Measurements from ENCODE around the gene MAN2B2. TPM values are rescaled to one million over a fixed set of nuclear protein-coding genes. Genes with fewer than 3 reads are reported as not detected.
A peak's percentile ranks its signal among the peaks of the same experiment; 100 is the strongest.
"Not testable (repeated sequence)": the region's sequence is repeated elsewhere in the genome, so short reads cannot be mapped to it uniquely, and the experiment has no call there.

MAN2B2 gene
- total RNA-seq, 2 donors from 2014 or later, result 20.5 to 25.6 TPM

DNA sequence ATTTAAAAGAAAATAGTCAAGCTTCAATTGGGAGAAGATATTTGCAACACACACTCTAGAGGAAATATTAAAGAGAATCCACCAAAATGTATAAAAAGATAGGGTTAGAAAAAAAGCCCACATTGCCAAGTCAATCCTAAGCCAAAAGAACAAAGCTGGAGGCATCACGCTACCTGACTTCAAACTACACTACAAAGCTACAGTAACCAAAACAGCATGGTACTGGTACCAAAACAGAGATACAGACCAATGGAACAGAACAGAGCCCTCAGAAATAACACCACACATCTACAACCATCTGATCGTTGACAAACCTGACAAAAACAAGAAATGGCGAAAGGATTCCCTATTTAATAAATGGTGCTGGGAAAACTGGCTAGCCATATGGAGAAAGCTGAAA lies 79.2 kb downstream of the MAN2B2 start:
- intact Hi-C loops (cut with DNase I); DNase-seq; ATAC-seq: not testable (repeated sequence)

DNA sequence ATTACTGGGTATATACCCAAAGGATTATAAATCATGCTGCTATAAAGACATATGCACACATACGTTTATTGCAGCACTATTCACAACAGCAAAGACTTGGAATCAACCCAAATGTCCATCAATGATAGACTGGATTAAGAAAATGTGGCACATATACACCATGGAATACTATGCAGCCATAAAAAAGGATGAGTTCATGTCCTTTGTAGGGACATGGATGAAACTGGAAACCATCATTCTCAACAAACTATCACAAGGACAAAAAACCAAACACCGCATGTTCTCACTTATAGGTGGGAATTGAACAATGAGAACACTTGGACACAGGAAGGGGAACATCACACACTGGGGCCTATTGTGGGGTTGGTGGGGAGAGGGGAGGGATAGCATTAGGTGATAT lies 80.3 kb downstream of the MAN2B2 start:
- ATAC-seq; DNase-seq; intact Hi-C loops (cut with DNase I): not testable (repeated sequence)

DNA sequence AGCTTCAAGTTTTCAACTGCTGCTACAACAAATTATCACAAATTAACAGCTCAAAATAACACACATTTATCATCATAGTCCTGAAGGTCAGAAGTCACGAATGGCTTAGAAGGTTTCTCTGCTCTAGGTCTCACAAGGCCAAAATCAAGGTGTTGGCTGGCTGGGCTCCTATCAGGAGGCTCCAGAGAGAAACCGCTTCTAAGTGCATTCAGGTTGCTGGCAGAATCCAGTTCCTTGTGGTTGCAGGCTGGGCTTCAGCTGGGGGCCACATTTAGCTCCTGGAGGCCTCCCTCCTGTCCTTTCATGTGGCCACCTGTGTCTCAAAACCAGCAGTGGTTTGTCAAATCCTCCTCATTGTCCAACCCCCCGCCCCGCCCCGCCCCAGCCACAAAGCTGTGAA lies 80.9 kb downstream of the MAN2B2 start:
- ATAC-seq, result no peak
- intact Hi-C loops (cut with DNase I), result no loop called here
- DNase-seq, result no peak

DNA sequence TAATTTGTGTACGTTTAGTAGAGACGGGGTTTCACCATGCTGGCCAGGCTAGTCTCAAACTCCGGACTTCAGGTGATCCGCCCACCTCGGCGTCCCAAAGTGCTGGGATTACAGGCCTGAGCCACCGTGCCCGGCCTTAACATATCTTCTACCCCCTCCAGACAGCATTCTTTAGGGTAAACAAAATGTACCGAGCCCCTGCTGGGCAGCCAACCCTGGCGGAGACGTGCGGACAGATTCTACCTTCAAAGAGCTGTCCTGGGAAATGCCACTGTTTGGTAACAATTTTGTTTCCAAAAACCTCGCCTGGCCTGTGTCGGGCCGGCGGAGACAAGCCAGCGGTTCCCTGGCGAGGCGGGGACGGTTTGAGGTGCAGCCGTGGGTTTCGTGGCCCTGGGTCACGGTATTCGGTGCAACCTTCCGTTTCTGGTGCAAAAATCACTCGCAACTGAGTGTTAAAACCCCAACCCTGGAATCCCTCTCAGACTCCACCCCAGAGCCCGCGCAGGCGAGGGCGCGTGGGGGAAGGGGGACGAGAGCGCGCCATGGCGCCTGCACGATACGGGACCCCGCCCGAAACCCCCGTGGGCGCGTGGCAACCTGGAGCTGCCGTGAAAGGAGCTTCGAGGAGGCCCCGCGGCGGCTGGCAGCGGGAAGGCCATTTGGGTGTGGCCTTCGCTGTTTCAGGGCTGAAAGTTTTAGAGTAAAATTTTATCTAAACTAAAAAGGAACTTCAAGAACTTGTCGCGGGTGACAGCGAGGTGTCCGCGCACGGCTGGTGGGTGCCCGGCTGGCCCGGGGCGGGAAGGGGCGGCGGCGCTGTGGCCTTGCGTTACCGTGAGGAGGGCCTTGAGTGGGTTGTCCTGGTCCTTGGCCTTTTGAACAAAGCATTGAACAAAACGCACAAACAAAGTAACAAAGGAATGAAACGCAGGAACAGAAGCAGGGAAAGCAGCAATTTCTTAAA lies 82.5 kb downstream of the MAN2B2 start:
- DNase-seq (no peak), ATAC-seq (no peak)
- intact Hi-C loops (cut with DNase I), result no loop called here

DNA sequence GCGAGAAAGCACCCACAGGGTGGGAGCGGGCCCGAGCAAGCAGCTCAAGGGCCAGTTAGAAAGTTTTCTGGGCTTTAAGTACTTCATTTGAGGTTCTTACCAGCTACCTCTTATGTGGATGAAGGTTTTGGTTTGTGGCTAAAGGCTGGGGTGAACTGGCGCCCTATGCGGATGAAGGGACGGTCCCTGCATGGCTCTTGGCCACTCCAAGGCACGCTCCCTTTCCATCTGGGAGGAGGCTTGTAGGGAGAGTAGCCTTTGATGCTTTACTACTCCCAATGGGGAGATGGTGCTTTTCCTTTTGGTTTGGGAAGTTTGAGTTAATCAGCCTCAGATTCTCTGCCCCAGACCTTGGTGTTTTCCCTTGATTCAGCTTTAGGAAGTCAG lies 83.2 kb downstream of the MAN2B2 start:
- intact Hi-C loops (cut with DNase I), result no loop called here
- ATAC-seq, result peak in 1 of 2 donors; percentile 4

DNA sequence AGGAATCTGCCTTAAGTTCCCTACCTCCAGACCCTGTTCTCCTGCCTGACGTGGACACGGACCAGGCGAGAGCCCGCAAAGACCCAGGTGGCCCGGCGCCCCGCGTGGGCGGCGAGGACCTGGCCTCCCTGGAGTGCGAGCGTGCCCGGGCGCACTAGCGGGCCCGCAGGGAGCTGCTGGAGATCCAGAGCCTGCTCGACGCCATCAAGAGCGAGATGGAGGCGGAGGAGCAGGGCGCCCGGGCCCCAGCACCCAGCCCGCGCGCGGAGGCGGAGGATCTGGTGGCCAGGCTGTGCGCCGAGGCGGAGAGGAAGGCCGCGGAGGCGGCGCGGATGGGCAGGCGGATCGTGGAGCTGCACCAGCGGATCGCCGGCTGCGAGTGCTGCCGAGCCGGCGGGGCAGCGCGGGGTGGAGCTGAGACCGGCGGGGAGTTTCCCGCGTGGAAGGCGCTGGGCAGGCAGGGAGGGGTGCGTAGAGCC lies 83.6 kb downstream of the MAN2B2 start:
- intact Hi-C loops (cut with DNase I), result no loop called here
- peak; percentile 54 for DNase-seq
- ATAC-seq, result peak; percentile 80 to 83

More for the DNA sequence above, 83.2 kb downstream of the MAN2B2 start:
- DNase-seq, result no peak

DNA sequence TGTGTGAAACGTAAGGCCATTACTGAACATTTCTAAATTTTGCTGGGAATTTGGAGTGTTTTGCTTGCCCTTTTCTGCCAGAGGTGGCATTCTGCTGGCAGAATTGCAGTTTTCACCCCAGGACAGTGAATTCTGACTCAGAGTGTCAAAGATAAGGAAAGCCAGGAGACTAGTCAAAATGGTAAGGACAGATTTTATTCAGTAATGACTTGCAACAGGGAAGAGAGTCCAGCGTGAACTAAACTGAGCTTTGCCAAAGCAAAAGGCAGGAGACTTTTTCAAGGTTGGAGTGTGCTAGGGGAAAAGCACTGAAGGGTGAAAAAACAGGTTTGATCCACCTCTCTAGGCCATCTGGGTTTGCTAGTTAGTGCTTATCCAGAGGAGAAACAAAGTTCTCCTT lies 84.9 kb downstream of the MAN2B2 start:
- DNase-seq (no peak), ATAC-seq (no peak)
- intact Hi-C loops (cut with DNase I), result no loop called here

DNA sequence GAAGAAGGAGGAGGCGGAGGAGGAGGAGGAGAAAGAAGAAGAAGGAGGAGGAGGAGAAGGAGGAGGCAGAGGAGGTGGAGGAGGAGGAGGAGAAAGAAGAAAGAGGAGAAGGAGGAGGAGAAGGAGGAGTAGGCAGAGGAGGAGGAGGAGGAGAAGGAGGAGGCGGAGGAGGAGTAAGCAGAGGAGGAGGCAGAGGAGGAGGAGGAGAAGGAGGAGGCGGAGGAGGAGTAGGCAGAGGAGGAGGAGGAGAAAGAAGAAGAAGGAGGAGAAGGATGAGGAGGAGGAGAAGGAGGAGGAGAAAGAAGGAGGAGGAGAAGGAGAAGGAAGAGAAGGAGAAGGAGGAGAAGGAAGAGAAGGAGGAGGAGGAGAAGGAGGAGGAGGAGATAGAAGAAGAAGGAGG lies 85.4 kb downstream of the MAN2B2 start:
- peak in 1 of 2 donors; percentile 61 for ATAC-seq
- intact Hi-C loops (cut with DNase I), result no loop called here
- no peak for DNase-seq

DNA sequence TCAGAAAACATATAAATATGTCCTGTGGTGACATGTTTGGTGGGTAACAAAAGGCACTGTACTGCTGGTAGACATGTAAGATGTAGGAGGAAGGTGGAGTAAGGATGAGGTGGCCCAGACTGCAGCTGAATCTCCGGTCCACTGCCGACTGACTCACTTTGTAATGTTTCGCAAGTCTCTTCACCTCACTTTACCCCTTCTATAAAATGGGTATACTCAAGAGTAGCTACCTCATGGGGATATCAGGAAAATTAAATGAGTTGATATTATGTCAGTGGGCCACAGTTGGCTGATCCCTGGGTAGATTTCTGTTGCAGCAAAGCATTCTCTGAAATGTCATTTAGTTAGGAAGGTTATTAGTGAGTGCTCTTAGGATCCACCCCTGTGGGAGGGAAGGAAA lies 87.6 kb downstream of the MAN2B2 start:
- intact Hi-C loops (cut with DNase I), result no loop called here
- ATAC-seq (no peak), DNase-seq (no peak)

DNA sequence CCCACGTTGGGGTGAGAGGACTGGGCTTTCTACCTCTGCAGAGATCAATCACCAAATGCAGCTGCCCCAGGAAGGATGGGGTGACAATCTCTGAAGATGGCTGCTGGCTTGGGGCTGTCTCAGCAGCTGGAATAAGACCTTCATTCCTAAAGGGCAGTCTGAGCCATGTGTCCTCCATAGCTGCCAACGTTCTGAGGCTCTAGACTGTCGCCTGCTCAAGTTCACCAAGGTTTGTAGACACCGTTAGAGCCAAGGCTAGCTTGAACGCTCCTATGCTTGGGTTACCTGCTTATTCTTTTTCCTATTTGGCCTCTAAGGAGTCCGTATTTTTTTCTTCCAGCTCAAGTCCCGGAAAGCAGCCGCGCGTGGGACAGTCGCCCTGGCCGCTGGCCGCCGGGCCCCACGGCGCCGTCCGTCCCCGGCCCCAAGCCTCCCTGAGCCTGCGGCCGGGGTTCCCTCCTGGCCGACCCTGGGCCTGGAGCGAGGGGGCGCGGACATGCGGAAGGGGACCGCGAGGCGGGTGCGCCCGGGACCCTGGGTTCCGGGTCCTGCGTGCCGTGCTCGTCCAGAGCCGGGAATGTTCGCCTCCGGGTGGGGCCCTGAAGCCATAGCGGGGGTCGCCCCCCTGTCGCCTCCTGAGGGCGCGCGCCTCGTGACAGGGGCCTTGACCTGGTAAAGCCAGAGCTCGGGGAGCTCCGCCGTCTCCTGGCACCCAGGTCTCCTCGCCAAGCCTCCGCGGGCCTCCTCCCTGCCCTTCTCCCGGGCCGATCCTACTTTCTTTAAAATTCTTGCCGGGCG lies 88.8 kb downstream of the MAN2B2 start:
- intact Hi-C loops (cut with DNase I), result no loop called here
- ATAC-seq (peak; percentile 22 to 45), DNase-seq (no peak)

DNA sequence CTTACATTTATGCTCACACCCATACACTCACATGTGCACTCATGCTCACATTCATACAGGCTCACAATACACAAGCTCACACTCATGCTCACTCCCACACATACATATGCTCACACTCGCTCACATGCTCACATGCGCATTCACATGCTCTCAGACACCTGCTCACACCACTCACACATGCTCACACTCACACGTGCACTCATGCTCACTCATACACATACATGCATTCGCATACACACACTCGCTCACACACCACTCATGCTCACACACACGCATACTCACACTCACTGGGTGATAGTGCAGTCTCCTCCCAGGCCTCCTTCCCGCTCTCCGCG lies 90.3 kb downstream of the MAN2B2 start:
- intact Hi-C loops (cut with DNase I), result no loop called here
- no peak for ATAC-seq

DNA sequence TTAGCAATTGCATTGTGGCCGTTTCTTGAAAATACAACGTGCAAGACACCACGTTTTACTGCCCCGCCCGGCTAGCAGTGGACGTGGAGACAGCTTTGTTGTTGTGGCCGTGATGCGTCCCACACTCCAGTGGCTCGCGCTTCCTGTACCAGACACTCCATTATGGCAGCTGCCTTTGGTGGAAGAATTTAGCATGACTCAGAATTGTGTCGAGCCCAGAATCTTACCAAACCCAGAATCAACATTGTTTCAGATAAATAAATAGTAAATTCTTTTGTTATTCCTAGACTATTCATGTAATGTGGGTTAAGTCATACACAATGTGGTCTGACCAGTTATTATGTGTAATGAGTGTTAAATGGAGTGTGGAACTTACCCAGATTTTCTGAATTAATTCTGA lies 93.4 kb downstream of the MAN2B2 start:
- no peak for DNase-seq

More for the DNA sequence above, 90.3 kb downstream of the MAN2B2 start:
- no peak for DNase-seq

DNA sequence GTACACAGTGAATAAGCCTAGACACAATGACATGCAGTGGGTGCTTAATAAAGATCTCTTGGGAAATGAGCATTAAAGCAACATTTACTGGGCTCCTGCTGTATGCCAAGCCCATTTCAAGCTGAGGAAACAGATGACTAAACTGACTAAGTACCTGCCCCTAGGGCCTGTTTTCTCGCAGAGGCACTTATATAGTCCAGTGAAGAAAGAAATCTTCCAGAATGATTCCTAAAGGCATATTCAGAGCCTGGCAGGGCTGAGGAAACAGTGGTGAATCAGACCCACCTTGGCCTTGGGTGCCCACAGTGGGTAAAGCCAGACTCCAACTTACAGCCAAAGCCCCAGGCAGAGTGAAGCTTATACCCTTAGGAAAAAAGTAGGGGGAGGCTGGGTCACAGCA lies 96.7 kb downstream of the MAN2B2 start:
- intact Hi-C loops (cut with DNase I), result loop anchor here in 1 of 2 donors (5.0 kb wide), 1 partner anchor 36 kb away; the partner anchor contains the start of gene MRFAP1L1
- no peak for DNase-seq
- no peak for ATAC-seq

More for the DNA sequence above, 93.4 kb downstream of the MAN2B2 start:
- intact Hi-C loops (cut with DNase I), result no loop called here
- ATAC-seq, result no peak

DNA sequence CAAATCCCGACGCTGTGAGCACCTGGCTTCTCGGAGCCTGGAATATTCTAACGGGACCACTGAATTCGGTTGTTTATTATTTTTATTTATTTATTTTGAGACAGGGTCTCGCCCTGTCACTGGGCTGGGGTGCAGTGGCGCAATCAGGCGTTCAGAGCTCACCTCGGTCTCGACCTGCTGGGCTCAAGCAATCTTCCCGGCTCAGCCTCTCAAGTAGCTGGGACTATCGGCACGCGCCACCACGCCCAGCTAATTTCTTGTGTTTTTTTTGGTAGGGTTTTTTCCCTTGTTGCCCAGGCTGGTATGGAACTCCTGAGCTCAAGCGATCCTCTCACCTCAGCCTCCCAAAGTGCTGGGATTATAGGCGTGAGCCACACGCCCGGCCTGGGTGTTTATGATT lies 97.1 kb downstream of the MAN2B2 start:
- intact Hi-C loops (cut with DNase I), result loop anchor here in 1 of 2 donors (5.0 kb wide), 1 partner anchor 35 kb away; the partner anchor contains the start of gene MRFAP1L1
- ATAC-seq, result no peak
- no peak for DNase-seq

DNA sequence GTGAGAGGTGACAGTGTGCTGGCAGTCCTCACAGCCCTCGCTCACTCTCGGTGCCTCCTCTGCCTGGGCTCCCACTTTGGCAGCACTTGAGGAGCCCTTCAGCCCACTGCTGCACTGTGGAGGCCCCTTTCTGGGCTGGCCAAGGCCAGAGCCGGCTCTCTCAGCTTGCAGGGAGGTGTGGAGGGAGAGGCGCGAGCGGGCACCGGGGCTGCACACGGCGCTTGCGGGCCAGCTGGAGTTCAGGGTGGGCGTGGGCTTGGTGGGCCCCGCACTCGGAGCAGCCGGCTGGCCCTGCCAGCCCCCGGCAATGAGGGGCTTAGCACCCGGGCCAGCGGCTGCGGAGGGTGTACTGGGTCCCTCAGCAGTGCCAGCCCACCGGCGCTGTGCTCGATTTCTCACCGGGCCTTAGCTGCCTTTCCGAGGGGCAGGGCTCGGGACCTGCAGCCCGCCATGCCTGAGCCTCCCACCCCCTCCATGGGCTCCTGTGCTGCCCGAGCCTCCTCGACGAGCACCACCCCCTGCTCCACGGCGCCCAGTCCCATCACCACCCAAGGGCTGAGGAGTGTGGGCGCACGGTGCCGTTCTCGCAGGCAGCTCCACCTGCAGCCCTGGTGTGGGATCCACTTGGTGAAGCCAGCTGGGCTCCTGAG lies 97.7 kb downstream of the MAN2B2 start:
- not testable (repeated sequence) for DNase-seq, ATAC-seq
- intact Hi-C loops (cut with DNase I), result loop anchor here in 1 of 2 donors (5.0 kb wide), 1 partner anchor 35 kb away; the partner anchor contains the start of gene MRFAP1L1

Data from left cardiac atrium (tissue), 4 donors.